GM10847 (cell line): Measurements from ENCODE around the gene MSI1.

Experiments
- POLR2A ChIP-seq: IDR thresholded peaks from 2 replicates; pipeline ENCODE4 v1.6.1; 2011; ENCODE audit not compliant: insufficient read length; ENCODE audit errors: extremely low read depth

MSI1 gene

DNA sequence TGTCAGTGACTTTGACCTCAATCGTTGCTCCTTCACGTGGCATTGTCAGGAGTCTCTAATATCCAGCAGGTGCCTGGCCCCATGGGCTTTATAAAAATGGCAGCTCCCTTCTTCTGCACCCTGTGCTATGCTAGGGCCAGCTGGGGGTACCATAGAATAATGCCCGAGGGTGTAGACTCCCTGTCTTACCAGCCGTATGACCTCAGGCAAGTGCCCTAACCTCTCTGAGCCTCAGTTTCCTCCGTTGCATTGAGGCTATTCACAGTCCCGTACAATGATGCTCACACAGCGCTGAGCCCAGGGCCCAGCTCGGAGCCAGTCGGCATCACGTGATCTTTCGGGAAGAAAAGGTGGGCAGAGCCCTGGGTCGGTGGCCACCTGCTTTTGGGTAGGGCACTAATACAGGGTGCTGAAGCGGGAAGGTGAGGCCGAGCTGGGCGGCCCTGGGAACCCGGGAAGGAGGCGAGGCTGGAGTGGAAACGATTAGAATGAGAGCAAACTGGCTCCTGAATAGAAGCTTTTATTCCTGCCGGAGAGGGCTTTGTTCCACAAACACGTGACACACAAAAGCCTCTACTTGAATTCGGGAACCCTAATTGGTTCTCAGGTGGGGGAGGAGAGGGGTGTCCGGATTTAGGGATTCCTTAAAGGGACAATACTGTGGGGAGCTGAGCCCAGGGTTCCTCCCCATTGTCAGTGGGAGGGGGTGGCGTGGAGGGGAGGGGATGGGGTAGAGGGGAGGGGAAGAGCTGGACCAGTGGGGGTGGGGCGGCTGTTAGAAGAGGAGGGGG lies 19.9 kb upstream of the MSI1 start:
- no peak for TF ChIP-seq POLR2A

DNA sequence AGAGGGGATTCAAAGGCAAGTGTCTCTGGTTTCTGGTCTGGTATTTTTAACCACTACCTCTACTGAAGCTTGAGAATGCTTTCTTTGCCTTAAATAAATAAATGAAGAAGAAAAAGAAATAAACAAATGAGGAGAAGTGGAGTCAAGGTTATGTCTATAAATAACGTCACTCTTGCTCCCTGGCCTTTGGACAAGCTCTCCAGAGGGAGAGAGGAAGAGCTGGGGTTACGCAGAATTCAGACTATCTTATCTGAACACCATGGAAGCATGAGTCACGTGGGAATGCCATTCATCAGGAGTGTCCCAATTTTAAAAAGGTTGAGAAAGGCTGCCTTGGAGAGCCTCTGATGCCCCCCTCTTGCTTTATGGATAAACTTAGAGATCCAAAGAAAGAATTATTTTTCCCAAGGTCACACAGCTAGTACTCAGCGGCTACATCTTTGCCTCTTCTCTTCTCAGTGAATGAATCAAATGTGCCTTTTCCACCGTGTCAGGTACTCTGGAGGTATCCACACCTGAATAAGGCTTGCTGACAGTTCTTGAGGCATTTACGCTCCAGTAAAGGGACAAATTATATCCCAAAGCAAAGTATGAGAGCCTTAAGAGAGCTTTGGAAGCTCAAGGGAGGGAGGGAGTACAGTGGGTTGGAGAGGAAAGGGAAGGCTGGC lies 12.9 kb upstream of the MSI1 start:
- TF ChIP-seq POLR2A: no peak

- no peak for TF ChIP-seq POLR2A
Measured at GRCh38 chr12:120378036-120378435, 9.1 kb upstream of the MSI1 start.

- TF ChIP-seq POLR2A: no peak
Measured at GRCh38 chr12:120377611-120378010, 8.6 kb upstream of the MSI1 start.

DNA sequence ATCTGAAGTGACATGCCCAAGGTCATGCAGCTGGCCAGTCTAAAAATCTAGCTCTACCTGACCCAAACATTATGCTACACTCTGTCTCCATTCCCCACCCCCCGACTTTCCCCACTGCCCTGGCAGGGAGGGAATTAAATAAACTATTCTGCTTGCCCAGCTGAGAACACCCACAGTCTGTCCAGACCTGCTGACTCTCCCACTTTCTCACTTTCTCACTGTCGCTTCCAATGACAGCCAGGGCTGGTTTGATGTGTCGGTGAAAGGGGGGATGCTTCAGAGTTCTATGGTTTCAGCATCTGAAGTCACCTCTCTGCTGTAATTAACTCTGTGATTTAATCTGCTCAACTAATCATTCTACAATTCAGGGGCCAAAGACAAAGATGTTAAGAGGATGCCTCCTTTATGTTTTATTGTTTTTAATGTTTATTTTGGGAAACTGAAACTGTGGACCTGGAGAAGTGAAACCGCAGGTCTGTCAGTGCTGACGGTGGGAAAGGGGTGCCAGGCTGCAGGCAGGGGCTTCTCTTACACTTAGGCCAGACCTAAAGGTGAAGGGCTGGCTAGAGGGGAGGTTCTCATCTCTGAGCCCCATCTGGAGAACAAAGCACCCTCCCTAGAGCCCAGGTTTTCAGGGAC lies 8.1 kb upstream of the MSI1 start:
- TF ChIP-seq POLR2A: no peak

DNA sequence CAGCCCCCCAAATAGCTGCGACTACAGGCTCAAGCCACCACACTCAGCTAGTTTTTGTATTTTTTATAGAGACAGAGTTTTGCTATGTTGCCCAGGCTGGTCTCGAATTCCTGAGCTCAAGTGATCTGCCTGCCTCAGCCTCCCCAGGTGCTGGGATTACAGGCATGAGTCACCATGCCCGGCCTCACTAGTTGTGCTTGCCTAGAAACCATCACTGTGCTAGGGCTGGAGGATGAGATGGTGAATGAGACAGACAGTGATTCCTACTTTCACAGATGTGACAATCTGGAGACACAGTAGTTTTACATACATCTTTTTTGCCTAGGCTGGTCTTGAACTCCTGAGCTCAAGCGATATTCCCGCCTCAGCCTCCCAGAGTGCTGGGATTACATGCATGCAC lies 7.5 kb upstream of the MSI1 start:
- no peak for TF ChIP-seq POLR2A

GRCh38 chr12:120376009-120376408 lies 7.0 kb upstream of the MSI1 start:
- no peak for TF ChIP-seq POLR2A

- no peak for TF ChIP-seq POLR2A
Measured at GRCh38 chr12:120373683-120374082, 4.7 kb upstream of the MSI1 start.

- no peak for TF ChIP-seq POLR2A
Measured at GRCh38 chr12:120370343-120371243, 1.6 kb upstream of the MSI1 start.

GRCh38 chr12:120369603-120370342 lies 809 bp upstream of the MSI1 start:
- TF ChIP-seq POLR2A: no peak

GRCh38 chr12:120367924-120368788 lies 808 bp downstream of the MSI1 start:
- TF ChIP-seq POLR2A: no peak

- TF ChIP-seq POLR2A: no peak
Measured at GRCh38 chr12:120367233-120367923, 1.6 kb downstream of the MSI1 start.

GRCh38 chr12:120366845-120367232 lies 2.1 kb downstream of the MSI1 start:
- TF ChIP-seq POLR2A: no peak
